ENCODE measurements around the gene TSPAN16.

- no peak for TF ChIP-seq CTCF (IDR thresholded peaks at IDR 0.05; ENCODE audit: insufficient read depth, low read length)
- TF ChIP-seq GABPA (IDR thresholded peaks at IDR 0.05; ENCODE audit: low read depth), result no peak
- TF ChIP-seq, protein P1, sequence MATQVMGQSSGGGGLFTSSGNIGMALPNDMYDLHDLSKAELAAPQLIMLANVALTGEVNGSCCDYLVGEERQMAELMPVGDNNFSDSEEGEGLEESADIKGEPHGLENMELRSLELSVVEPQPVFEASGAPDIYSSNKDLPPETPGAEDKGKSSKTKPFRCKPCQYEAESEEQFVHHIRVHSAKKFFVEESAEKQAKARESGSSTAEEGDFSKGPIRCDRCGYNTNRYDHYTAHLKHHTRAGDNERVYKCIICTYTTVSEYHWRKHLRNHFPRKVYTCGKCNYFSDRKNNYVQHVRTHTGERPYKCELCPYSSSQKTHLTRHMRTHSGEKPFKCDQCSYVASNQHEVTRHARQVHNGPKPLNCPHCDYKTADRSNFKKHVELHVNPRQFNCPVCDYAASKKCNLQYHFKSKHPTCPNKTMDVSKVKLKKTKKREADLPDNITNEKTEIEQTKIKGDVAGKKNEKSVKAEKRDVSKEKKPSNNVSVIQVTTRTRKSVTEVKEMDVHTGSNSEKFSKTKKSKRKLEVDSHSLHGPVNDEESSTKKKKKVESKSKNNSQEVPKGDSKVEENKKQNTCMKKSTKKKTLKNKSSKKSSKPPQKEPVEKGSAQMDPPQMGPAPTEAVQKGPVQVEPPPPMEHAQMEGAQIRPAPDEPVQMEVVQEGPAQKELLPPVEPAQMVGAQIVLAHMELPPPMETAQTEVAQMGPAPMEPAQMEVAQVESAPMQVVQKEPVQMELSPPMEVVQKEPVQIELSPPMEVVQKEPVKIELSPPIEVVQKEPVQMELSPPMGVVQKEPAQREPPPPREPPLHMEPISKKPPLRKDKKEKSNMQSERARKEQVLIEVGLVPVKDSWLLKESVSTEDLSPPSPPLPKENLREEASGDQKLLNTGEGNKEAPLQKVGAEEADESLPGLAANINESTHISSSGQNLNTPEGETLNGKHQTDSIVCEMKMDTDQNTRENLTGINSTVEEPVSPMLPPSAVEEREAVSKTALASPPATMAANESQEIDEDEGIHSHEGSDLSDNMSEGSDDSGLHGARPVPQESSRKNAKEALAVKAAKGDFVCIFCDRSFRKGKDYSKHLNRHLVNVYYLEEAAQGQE (IDR thresholded peaks at IDR 0.05; ENCODE audit: insufficient replicate concordance, low read depth), result no peak
- TF ChIP-seq POLR2AphosphoS5 (IDR thresholded peaks at IDR 0.05; ENCODE audit: low read depth), result no peak
These were observed 48.6 kb upstream of the TSPAN16 start for GRCh38 chr19:11247391-11247790.

All from HL-60 (cell line).